GM18867 (cell line): ENCODE results near the gene IL16.
"Not testable (repeated sequence)": the region's sequence is repeated elsewhere in the genome, so short reads cannot be mapped to it uniquely, and the experiment has no call there.

ENCODE experiments used
- ATAC-seq: cut with Tn5 transposase; IDR thresholded peaks from one replicate; pipeline ENCODE4 v1.9.1; 2021; ENCODE audit warnings: mild to moderate bottlenecking, moderate library complexity; ENCODE audit not compliant: unreplicated experiment

The IL16 gene

DNA sequence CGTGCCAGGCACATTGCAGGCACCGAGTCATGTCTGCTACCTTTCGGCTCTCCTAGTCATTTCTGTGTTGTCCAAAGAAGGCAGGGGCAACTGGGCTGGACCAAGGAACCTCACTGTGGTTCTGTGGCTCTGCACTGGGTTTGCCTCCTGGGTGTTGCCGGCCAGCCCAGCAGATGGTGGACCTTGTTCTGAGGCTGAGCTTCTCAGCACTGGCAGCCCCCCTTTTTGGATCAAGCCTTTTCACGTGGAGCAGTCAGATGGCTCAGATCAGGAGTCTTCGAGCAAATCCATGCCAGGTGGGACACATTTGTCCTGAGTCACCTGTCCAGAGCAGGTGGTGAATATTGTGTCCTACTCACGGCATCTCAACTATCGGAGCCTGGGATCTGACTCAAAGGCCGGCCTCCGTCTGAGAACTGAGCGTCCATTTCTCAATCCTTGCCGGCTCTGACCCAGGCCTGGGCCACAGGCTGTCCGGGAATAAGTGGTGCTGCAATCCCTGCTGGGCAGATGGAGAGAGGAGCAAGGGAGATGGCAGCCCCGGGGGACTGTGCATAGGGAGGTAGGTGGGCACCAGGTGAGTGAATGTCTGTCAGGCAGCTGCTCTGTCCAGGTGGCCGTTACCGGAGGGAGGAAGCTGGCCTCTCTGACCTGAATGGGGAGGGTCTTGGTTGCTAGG lies at the start of gene IL16:
TSS of gene IL16 (plus strand) at position 304 of the 679 bp plus-strand sequence. CDS start 28,521 bp downstream, outside the sequence.
- no peak for ATAC-seq

GRCh38 chr15:81151389-81151788 lies 45.3 kb upstream of the IL16 start:
- ATAC-seq = no peak

GRCh38 chr15:81152339-81152738 lies 44.3 kb upstream of the IL16 start:
- no peak for ATAC-seq

DNA sequence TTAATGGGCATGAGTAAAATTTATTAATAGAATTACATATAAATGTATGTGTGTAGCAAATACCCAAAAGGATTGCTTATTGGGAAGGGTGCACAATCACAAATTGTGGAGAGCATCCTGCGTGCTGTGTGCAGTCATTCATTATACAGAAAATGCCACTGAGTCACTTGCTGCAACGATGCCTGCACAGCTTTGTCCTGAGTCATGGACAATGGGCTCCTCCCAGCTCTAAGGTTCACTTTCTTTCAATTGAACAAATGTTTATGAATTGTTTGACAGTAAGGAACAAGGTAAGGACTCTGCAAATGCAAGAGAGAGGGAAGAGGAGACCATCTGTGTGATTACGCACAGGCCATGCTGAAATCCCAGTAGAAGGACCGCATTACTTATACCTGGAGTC lies 43.9 kb upstream of the IL16 start:
- no peak for ATAC-seq

DNA sequence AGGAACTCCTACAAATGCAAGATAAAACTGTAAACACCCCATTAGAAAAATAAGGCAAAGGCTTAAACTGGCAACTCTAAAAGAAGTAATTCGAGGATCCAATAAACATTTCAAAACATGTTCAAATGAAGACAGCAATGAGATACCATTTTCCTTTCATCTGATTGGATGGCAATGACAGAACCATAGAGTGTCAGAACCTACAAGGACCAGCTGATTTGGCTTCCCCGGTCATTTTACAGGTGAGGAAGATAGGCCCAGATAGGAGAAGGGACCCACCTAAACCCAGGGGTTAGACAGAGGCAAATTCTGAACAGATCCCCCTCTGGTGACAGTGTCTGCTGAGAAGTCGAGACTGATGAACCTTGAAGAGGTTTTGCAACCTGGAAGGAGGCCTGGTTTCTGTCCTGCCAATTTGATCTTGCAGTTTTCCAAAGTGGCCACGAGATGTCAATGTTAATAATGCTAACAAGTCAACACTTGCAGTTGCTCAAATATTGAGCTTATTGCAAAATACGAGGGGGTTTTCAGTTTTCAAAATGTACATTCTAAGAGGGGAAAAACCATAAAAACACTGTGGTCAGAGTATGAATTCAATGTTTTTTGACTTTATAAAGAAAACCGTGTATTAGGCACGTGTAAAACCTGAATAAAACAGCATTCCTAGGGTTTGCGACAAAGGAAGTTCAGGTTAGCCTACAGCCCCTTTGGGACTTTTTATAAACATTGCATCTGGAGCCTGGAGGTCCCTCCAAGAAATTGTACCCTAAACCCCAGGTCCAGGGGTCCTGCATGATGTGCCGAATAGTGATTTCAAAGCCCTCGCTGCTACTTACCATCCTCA lies 41.1 kb upstream of the IL16 start:
- no peak for ATAC-seq

DNA sequence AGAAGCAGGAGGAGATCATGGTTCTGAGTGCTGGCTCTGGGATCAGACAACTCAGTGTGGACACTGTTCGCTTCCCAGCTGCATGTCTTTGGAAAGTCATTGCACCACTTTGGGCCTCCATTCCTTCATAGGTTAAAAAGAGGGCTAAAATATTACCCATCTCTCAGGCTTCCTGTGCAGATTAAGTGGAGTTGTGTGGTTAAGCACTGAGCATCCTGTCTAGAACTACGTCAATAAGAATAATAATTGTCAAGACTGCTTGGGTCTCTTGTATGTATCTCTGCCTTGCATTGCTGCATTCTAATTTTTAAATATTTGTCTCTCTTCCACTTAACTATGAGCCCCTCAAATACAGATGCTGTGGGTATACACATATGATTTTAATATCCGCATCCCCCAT lies 40.4 kb upstream of the IL16 start:
- no peak for ATAC-seq

DNA sequence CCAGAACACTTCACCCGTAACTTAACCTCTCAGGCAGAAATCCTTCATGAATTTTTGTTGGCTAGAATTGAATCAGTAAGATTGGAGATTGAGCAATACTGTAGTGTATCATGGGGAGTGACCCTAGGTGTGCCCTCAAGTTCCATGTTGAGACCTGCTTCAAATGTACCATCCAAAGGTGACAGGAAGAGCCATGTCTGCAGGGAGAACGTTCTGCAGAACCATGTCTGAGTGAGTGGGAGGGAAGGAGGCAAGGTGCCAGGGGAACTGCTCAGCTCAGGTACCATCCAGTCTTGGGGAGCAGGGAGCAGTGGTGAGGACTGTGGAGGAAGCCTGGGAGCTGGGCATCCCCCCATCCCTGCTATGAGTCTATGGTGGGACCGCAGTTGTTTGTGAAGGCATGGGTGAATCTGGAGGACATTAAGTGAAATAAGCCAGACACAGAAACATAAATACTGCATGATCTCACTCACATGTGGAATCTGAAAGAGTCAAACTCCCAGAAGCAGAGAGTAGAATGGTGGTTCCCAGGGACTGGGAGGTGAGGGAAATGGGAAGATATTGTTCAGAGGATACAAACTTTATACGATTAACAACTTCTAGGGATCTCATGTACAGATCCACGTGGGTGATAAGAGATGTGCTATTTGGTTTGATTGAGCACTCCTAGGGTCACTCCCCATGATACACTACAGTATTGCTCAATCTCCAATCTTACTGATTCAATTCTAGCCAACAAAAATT lies 39.3 kb upstream of the IL16 start:
- no peak for ATAC-seq

GRCh38 chr15:81157939-81158223 lies 38.8 kb upstream of the IL16 start:
- ATAC-seq = no peak

- not testable (repeated sequence) for ATAC-seq
These were observed 38.1 kb upstream of the IL16 start for GRCh38 chr15:81158561-81158960.

- no peak for ATAC-seq
These were observed 36.1 kb upstream of the IL16 start for GRCh38 chr15:81160312-81161159.

DNA sequence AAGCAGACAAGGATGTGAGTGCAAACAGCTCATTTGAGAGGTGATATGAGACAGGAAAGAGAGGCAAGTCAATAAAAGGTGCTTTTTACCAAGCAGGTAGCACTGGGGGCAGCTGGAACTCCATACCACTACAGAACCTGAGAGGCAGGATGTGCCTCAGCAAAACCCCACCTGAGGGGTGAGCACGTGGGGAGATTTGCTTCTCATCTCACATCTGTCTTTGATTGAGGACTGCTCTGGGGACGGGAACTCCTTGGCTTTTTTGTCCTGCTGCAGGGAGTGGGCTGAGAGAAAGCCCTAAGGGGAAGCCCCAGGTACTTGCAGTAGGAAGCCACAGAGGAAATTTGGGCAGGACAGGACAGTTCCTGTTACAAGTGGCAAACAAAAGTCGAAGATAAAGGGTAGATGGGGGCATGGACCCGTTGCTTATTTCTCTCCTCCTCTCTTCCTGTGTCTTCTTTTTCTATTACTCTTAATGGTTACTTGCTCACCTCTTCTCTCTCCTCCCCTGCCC lies 35.5 kb upstream of the IL16 start:
- ATAC-seq = no peak

DNA sequence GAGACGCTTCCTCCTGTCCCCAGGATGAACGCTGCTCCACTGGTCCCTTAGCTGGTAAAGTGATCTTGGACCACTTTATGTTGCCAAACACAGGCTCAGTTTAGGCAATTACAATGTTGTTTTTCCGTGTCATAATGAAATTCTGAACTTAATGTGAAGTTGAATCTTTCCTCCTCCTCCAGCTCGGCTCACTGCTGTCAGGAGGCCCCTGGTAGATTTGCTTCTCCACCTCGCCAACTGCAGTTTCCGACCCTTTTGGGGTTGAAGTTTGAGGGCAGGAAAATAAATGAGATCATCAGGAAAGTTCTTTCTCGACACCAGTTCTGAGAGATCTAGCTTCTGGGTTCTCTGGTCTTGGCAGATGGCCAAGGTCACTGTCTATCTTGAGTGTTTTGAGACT lies 34.8 kb upstream of the IL16 start:
- no peak for ATAC-seq

GRCh38 chr15:81163961-81164800 lies 32.5 kb upstream of the IL16 start:
- ATAC-seq = no peak

DNA sequence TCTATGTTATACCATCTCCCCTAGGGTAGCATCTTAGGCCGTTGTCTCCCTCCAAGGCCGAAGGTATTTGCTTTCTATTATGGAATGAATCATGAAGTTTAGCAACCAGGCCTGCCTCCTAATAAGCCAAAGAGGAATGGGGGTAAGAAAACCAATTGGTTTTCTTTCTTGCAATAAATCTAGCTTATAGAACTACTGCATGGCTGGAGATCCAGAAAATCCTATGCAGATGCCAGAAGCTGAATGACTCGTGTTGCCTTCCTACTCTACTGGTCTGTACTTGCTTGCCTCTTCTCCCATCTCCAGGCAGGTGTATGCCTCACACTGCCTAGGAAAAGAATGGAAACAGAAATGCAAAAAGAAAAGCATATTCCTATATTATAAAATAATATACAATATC lies 31.1 kb upstream of the IL16 start:
- ATAC-seq = no peak

DNA sequence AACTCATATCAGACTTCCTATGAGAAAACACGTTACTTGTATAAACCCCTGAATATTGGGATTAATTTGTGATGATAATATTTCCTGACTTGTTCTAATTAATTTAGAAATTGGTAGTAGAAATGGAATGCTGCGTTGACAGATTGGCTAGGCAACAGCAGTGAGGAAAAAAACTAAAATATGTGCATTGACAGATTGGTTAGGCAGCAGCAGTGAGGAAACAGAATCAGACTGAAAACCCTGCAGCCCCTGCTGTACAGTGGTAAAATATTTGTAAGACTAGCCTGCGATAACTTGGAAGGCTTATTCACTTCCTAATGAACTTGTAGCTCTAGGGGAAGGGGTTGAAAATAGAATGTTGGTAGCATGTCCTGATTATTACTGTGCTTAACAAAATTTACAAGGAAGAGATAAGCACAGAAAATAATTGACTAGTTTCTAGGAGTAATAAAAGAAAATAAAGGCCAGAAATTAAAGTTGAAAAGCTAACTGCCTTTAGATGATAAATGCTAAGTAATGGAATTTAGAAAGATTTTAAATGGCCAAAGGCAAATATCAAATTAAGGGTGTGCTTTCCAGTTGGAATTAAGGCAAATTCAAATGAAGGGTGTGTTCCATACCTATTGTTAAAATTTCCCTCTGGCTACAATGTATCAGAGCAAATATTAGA lies 29.9 kb upstream of the IL16 start:
- ATAC-seq = no peak

GRCh38 chr15:81168131-81168526 lies 28.6 kb upstream of the IL16 start:
- no peak for ATAC-seq

DNA sequence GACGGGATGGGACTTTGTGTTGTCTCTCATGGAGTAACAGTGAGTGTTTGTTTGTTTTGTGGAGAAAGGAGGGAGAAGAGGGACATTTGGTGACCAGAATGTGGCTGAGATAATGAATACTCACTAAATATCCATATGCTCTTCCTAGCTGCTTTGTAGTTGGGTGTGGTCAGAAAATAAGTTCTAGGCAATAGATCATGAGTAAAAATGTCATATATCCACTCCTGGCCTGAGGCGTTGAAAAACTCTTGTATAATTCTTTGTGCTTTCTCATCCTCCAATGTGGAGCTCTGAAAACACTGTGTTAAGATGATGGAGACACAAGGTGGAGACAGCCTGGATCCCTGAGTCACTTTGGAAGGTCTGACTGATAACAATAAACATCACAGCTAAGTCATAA lies 28.0 kb upstream of the IL16 start:
- no peak for ATAC-seq

GRCh38 chr15:81170511-81170910 lies 26.2 kb upstream of the IL16 start:
- no peak for ATAC-seq

DNA sequence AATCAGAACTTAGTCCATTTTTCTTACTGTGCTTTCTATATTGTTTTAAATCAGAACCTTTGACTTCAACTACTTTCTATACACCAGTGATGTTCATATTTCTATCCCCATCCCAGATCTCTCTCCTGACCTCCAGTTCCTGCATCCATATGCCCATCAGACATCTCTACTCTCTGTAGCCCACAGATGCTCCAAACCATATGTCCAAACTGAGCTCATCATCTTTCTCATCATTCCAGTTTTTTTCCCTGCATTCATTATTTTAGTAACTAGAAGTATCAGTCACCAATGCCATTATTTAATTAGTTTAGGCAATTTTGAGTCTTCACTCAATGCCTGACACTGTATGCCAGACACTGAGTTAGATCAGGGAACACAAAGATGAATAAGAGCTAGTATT lies 25.4 kb upstream of the IL16 start:
- ATAC-seq = no peak
